Activated naive CD8-positive, alpha-beta T cell (primary cell): ENCODE results near the gene PRSS38.

Experiments
- H3K27ac Mint-ChIP-seq: one replicate; pipeline ENCODE4 v1.8.0; 2021; ENCODE audit warnings: mixed read lengths
- H3K27me3 Mint-ChIP-seq: one replicate; pipeline ENCODE4 v1.8.0; 2021; ENCODE audit warnings: mixed read lengths
- H3K36me3 Mint-ChIP-seq: one replicate; pipeline ENCODE4 v1.8.0; 2021; ENCODE audit warnings: mixed read lengths
- H3K4me1 Mint-ChIP-seq: one replicate; pipeline ENCODE4 v1.8.0; 2021; ENCODE audit warnings: low read depth, mixed read lengths
- H3K4me3 Mint-ChIP-seq: one replicate; pipeline ENCODE4 v1.8.0; 2021; ENCODE audit warnings: mild to moderate bottlenecking, mixed read lengths
- H3K9me3 Mint-ChIP-seq: one replicate; pipeline ENCODE4 v1.8.0; 2021; ENCODE audit warnings: low read depth, mixed read lengths

The PRSS38 gene

DNA sequence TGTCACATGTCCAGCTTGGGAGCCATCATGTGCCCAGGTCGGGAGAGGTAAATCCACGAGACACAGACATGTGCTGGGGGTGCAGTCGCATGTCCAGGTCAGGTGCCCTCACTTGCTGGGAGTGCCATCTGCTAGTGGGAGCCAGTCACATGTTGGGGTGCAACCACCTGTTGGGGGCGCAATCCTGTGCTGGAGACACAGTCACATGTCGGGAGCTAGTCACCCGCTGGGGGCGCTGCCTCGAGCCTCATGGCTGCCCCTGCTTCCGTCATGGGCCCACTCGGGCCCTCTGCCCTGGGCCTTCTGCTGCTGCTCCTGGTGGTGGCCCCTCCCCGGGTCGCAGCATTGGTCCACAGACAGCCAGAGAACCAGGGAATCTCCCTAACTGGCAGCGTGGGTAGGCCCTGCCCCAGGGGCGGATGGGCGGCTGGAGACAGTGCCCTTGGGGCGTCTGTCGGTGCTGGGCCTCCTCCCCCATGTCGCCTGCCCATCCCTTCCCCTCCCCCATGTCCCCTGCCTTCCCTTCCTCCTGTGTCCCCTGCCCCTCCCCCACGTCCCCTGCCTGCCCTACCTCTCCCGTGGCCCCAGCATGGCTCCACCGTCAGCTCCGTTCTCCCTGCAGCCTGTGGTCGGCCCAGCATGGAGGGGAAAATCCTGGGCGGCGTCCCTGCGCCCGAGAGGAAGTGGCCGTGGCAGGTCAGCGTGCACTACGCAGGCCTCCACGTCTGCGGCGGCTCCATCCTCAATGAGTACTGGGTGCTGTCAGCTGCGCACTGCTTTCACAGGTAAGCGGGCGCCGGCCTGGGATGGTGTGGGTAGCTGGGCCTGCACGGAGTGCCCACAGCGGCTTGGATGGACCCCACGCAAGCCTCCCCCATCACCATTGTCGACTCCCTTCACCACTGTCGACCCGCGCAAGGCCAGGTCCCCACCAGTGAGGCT, at the start of gene PRSS38:
TSS of gene PRSS38 (plus strand) at position 208 of the 942 bp plus-strand sequence. CDS start at position 250, 42 bp downstream.
- Mint-ChIP-seq H3K27me3 (no peaks in the 10 kb centered on the region), H3K4me3 (no peak within 1 kb of the TSS), H3K36me3 (peaks cover 15% of the 10 kb centered on the region), H3K27ac (no peak within 1 kb of the TSS), H3K4me1 (peaks cover 2% of the 10 kb centered on the region), H3K9me3 (peaks cover 16% of the 10 kb centered on the region)

GRCh38 chr1:227766015-227766634, 49.4 kb upstream of the PRSS38 start:
- H3K4me3 Mint-ChIP-seq = peak overlapping the region; percentile 71

GRCh38 chr1:227766653-227767277, 48.7 kb upstream of the PRSS38 start:
- peak overlapping the region; percentile 35 for H3K27ac Mint-ChIP-seq
- peak overlapping the region; percentile 71 for H3K4me3 Mint-ChIP-seq
- peaks cover 9% of the 10 kb centered on the region for H3K36me3 Mint-ChIP-seq
- no peaks in the 10 kb centered on the region for H3K9me3 Mint-ChIP-seq
- H3K27me3 Mint-ChIP-seq = no peaks in the 10 kb centered on the region
- H3K4me1 Mint-ChIP-seq = peaks cover 68% of the 10 kb centered on the region

More at GRCh38 chr1:227766015-227766634, 49.4 kb upstream of the PRSS38 start:
- Mint-ChIP-seq H3K9me3 (no peaks in the 10 kb centered on the region), H3K27me3 (no peaks in the 10 kb centered on the region), H3K4me1 (peaks cover 74% of the 10 kb centered on the region), H3K27ac (peak overlapping the region; percentile 61), H3K36me3 (peaks cover 9% of the 10 kb centered on the region)

GRCh38 chr1:227767401-227768124, 47.9 kb upstream of the PRSS38 start:
- Mint-ChIP-seq H3K4me1 (peaks cover 67% of the 10 kb centered on the region), H3K9me3 (no peaks in the 10 kb centered on the region), H3K4me3 (peak overlapping the region; percentile 71), H3K27me3 (no peaks in the 10 kb centered on the region), H3K27ac (no peak overlapping the region), H3K36me3 (peaks cover 12% of the 10 kb centered on the region)

DNA sequence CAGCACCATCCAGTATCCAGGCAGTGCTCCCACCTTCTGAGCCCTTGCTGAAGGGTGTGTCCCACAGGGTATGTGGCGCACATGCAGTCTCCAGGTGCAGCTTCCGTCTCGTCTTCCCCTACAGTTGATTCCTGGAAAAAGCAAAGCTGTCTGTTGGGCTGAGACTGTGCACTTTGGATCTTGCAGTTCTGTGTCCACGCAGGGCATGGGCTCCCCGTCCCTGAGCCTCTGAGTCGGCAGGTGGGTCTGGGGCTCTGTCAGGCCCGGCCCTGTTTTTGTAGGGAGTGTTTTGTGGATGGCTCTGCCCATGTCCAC, 47.4 kb upstream of the PRSS38 start:
- Mint-ChIP-seq H3K4me1 (peaks cover 66% of the 10 kb centered on the region), H3K36me3 (peaks cover 12% of the 10 kb centered on the region), H3K27ac (no peak overlapping the region), H3K9me3 (no peaks in the 10 kb centered on the region), H3K27me3 (no peaks in the 10 kb centered on the region), H3K4me3 (no peak overlapping the region)

- Mint-ChIP-seq H3K4me1 (peaks cover 68% of the 10 kb centered on the region), H3K36me3 (peaks cover 12% of the 10 kb centered on the region), H3K4me3 (no peak overlapping the region), H3K27ac (no peak overlapping the region), H3K27me3 (no peaks in the 10 kb centered on the region), H3K9me3 (no peaks in the 10 kb centered on the region)
Measured at GRCh38 chr1:227768640-227769039, 46.8 kb upstream of the PRSS38 start.

DNA sequence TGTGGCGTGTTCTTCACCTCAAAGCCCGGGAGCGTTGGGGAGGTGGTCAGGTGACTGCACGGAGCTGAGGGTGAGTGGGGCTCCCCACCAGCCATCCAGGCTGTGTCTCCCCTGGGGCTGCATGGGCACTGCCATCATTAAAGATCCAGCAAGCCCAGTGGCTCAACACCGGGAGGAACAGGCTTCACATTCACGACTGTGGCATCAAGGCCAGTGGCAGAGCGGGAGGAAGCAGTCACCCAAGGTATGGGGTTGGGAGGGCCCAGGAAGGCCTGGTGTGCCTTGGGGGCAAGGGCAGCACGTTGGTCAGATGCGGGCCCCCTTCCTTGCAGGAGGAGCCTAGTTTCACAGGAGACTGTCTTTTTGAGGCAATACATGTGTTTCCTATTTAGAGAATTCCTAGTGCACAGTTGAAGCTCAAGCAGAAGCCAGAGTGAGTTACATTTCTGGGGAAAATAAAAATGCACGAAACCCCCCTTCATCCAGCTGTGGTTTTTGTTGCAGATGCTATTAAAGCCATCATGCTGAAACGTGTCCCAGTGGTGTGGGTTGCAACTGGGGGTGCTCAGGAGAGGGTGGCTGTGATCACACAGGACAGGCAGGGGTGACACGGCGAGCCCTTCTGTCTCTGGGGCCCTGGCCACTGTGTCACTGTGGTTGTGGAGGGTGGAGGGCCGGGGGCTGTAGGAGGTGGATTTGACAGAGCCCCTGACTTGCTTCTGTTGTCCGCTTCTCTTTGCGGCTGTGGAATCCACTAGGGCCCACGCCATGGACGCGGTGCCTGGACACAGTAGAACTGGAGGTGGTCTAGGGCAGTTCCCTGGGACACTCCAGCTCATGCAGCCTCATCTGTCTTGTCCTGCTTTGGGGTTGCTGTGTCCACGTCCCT, 46.2 kb upstream of the PRSS38 start:
- peaks cover 10% of the 10 kb centered on the region for H3K36me3 Mint-ChIP-seq
- H3K27ac Mint-ChIP-seq = no peak overlapping the region
- no peak overlapping the region for H3K4me3 Mint-ChIP-seq
- no peaks in the 10 kb centered on the region for H3K9me3 Mint-ChIP-seq
- H3K4me1 Mint-ChIP-seq = peaks cover 68% of the 10 kb centered on the region
- no peaks in the 10 kb centered on the region for H3K27me3 Mint-ChIP-seq

GRCh38 chr1:227769936-227770494, 45.5 kb upstream of the PRSS38 start:
- Mint-ChIP-seq H3K27me3 (no peaks in the 10 kb centered on the region), H3K9me3 (no peaks in the 10 kb centered on the region), H3K4me1 (peaks cover 67% of the 10 kb centered on the region), H3K27ac (no peak overlapping the region), H3K36me3 (peaks cover 10% of the 10 kb centered on the region), H3K4me3 (no peak overlapping the region)

GRCh38 chr1:227770812-227771211, 44.7 kb upstream of the PRSS38 start:
- peaks cover 61% of the 10 kb centered on the region for H3K4me1 Mint-ChIP-seq
- no peak overlapping the region for H3K4me3 Mint-ChIP-seq
- peaks cover 10% of the 10 kb centered on the region for H3K36me3 Mint-ChIP-seq
- no peaks in the 10 kb centered on the region for H3K9me3 Mint-ChIP-seq
- no peaks in the 10 kb centered on the region for H3K27me3 Mint-ChIP-seq
- H3K27ac Mint-ChIP-seq = no peak overlapping the region

DNA sequence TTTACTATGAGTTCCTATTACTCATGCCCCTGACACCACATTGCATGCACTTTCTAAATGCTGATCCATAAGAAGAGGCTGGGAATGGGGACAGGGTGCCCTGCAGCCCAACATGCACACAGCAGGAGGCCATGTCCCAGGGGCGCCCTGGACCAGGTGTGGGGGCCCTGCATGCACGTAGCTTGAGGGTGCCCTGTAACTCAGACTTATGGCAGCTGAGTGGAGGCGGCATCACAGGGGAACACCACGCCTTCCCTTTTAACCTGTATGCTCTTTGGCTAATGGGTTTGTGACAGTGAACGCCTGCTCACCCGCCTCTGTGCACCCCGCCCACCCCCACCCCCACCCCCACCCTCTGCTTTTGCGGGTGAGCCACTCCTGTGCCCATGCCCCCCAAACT, 44.1 kb upstream of the PRSS38 start:
- Mint-ChIP-seq H3K27me3 (no peaks in the 10 kb centered on the region), H3K4me3 (no peak overlapping the region), H3K36me3 (peaks cover 10% of the 10 kb centered on the region), H3K4me1 (peaks cover 56% of the 10 kb centered on the region), H3K27ac (no peak overlapping the region), H3K9me3 (no peaks in the 10 kb centered on the region)

- peaks cover 52% of the 10 kb centered on the region for H3K4me1 Mint-ChIP-seq
- peaks cover 10% of the 10 kb centered on the region for H3K36me3 Mint-ChIP-seq
- no peaks in the 10 kb centered on the region for H3K27me3 Mint-ChIP-seq
- no peak overlapping the region for H3K4me3 Mint-ChIP-seq
- no peak overlapping the region for H3K27ac Mint-ChIP-seq
- no peaks in the 10 kb centered on the region for H3K9me3 Mint-ChIP-seq
Measured at GRCh38 chr1:227771771-227772170, 43.7 kb upstream of the PRSS38 start.

GRCh38 chr1:227773558-227773957, 41.9 kb upstream of the PRSS38 start:
- no peaks in the 10 kb centered on the region for H3K9me3 Mint-ChIP-seq
- no peak overlapping the region for H3K4me3 Mint-ChIP-seq
- H3K36me3 Mint-ChIP-seq = peaks cover 10% of the 10 kb centered on the region
- peaks cover 34% of the 10 kb centered on the region for H3K4me1 Mint-ChIP-seq
- H3K27ac Mint-ChIP-seq = no peak overlapping the region
- no peaks in the 10 kb centered on the region for H3K27me3 Mint-ChIP-seq

DNA sequence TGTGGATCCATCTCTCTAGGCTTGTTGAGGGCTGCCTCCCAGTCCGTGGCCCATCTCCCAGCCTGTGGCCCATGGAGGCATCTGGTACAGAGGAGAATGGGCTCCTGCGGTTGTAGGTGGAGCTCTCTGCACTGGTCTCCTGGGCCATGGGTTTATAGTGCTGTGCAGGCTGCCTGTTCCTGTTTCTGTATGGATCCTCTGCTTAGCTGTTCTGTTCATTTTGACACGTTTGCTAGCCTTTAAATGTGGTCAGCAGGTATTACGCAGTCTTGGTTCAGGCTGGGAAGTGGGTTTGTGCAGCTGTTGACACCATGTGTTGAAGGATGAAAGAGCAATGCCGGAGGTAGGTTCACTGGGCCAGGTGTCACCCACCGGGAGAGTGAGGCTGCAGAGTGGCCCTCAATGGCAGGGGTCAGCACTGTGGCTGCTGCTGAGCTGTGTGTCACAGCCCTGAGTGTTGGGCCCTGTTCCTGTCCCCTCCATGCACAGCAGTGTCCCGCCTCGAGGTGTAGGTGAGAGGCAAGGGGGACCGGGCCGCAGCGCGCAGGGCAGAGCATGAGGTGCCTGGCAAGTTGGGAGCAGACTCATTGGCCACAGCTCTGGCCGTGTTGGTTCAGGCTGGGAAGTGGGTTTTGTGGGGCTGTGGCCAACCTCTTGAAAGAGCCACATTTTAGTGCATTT, 41.3 kb upstream of the PRSS38 start:
- Mint-ChIP-seq H3K27me3 (no peaks in the 10 kb centered on the region), H3K4me3 (peak overlapping the region; percentile 48), H3K36me3 (peaks cover 5% of the 10 kb centered on the region), H3K27ac (peak overlapping the region; percentile 41), H3K9me3 (no peaks in the 10 kb centered on the region), H3K4me1 (peaks cover 34% of the 10 kb centered on the region)
